Hematopoietic multipotent progenitor cell treated with erythropoietin and hydrocortisone succinate and interleukin-3 and kit ligand, for 8 days (in vitro differentiated cells): ENCODE measurements around the gene SLC25A33.

Source experiments
- DNase-seq: peaks from one replicate; pipeline ENCODE4 v3.0.0-alpha.2; 2015

The SLC25A33 gene

DNA sequence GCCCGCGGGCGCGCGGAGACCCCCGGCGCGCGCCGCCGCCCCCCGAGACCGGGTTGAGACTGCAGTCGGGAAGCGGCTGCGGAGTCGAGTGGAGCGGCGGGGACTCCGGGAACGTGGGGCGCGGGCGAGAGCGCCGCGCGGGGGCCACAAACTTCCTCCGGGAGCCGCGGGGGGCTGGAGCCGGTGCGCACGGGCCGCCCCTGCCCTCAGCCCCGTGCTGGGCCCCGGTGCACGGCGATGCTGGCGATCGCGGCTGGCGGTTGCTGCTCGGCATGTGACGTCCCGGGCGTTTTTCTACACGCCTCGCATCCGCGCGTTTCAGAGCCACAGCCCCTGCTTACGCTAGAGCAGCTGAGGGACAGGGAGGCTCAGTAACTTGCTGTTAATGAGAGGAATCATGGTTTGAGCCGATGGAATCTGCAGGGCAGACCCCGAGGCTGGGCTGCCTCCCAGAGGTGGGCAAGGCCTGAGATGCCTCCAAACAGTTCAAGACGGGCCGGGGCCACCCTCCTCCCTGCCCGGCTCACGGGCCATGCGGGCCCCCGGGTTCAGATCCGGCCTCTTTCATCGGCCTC lies 50.0 kb downstream of the SLC25A33 start:
- DNase-seq, result peak; percentile 53

DNA sequence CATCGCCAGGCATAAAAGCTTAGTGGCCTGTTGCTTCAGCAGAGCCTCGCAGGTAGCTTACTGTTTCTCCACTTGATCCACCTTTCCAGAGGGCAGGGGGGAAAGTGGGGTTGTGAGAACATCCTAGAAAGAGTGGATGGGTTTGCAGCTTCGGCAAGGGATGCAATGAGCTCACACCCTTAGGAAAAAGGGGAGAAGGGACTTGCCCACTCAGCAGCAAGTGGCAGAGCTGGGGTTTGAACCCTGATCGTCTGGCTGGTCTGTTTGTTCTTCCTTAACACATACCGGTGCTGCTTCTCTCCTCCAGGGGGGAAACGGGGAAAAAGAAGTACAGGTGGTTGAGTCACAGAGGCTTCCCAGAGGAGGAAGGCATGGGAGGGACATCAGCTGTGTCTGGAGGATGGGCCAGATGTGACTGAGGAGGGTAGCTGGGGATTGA lies 50.5 kb downstream of the SLC25A33 start:
- DNase-seq, result peak; percentile 14

DNA sequence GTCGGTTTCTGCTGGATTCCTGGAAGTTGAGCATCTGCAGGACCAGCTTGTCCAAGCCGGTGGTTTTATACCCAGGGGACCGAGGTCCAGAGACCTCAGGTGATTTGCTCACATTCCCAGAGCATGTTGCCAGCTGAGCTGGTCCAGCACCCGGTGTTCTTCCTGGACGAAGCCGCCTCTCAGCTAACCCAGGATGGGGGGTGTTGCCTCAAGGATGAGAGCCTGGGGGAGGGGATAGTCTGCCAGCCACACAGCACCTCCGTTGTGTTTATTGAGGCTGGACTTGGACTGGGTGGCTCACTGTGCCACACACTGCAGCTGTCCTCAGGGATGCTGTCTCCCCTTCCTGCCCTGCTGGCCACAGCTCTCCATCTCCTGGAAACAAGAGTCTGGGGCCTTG lies 50.9 kb downstream of the SLC25A33 start:
- no peak for DNase-seq

DNA sequence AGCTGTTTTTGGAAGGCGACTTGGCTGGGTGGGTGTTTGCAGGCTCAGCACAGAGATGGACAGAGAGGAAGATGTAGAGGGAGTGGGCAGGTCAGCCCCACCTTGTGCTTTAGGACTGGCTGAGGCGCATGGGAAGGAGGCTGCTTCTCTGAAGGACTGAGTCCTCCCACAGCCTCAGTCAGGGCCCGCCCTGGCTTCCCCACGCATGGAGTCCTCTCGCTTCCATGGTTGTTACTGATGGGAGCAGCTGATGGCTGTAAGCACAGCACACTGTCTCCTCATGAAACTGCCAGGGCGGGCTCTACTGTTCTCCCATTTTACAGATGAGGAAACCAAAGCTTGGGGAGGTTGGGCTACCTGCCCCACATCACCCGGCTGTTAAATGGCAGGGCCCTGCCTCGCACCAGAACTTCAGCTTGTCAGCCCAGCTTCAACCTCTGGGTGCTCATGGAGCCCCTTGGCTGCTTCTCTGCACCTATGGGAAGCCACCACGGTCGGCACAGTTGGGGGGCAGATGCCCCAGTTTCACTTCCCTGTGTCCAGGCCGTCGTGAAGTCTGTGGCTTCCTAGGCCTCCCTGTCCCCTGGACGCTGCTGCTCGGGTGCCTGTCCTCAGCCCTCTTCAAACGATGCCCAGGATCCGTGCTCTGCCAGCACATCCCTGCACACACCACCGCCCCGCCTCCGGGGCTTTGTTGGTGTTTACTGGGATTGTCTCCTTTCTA lies 51.8 kb downstream of the SLC25A33 start:
- no peak for DNase-seq

DNA sequence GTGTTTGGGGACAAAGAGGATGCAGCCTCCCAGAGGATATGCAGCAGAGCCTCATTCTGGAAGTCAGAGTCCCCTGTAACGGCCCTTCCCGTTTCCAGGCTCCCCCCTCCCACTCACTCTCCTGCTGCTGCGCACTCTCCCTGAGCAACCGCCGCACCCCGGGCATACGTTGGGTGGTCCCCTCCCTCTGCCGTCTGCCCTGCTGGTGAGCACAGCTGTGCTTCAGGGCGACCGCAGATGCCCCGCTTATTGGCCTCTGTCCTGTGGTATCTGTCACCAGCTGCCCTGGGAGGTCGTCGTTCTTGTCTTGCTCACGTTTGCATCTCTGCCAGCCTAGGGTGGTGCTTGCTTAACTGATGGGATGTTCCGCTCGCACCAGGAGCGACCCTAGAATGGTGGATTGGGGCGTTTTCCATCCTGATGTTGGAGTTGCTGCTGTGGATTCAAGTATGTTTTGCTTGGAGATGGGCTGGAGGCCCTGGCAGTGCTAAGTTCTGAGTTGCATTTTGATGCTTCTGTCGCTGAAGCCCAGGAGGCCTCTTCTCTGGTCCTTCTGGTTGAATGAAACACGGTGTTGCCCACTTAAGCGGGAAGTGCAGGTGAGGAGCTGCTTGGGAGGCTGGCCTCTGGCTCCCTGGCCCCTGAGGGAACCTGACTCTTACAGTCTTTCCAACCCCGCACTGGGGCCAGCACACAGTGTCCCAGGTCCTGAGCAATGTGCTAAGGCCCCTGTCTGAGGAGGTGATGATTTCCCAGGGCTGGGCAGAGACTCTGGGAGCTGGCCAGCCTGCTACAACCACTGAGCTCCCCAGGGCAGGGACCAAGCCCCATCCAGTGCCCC lies 52.6 kb downstream of the SLC25A33 start:
- no peak for DNase-seq

DNA sequence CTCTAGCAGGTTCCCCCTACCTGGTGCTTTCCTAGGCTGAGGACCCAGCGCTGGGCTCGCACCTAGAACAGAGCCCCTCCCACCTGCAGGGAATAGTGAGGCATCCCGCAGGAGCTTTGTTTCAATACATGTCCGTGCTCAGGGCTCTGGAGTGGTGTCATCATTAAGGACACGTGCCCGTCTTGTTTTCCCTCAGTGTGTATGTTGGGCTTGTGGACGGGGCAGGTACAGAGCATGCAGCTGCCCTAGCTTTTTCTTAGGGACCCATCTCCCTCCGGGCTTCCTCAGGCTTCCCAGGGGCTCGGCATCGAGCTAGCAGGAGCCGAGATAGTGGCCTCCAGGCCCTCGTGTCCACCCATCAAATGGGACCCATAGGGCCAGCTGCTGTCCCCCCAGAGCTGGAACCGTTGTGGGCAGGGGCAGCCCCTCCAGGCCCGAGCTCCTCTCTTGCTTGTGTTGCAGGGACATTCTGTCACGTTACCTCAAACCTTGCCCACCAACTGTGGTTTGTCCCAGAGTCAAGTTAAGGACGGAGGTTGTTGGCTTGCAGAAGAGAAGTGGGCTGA lies 53.3 kb downstream of the SLC25A33 start:
- no peak for DNase-seq

DNA sequence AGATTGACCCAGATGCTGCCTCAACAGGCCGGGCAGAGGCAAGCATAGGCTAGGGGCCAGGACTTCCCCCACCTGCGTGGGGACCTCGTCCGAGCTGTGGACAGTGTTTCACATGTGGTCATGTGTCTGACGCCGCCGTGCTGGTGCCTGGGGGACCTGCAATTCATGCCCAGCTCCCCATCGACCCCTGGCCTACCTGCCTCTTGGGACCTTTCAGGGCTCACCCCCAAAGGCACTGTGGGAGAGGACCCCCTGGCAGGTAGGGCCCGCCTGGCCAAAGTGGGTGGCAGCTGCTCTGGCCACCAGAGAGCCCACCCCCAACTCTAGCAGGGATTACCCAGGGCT lies 53.9 kb downstream of the SLC25A33 start:
- no peak for DNase-seq

DNA sequence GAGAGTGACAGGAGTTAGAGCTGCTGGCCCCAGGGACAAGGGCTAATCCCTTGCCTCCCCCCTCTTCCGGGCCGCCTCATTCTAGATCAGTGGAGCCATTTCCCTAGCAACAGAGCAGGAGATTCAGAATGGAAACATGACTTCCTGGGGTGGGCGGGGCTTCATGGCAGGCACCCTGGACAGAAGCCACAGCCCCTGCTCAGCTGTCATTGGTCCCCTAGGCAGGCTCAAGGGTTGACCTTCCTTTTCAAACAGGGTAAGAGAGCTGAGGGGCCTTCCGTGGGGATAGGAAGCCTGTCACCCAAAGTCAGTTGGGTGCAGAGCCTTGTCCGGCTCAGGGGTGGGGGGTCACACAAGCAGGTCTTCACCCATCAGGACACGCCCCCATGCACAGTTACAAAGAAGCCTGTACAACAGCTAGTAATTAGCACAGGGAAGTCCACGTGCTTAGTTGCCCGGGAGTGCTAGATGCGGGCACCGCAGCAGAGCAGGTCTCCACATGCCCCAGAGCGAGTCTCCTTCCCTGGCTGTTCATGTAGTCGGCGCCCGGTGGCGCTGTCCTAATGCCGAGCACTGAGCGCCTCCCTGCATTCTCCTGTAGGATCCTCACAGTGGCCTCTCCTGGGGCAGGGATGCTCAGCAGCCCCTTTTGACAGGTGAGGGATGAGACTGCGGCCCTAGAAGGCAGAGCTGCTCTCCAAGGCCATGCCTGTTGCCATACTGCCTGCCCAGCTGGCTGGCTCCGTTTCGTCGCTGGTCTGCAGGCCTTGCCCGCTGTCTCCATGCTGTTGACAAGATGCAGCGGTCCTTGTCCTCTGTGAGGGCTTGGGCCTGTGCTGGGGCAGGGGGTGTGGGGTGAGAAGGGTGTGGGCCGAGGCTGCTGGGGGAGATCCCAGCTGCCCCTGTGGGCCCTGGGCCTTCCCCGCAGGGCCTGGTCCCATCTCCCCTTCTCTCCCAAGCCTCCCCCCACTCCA lies 54.5 kb downstream of the SLC25A33 start:
- DNase-seq, result peak; percentile 76

DNA sequence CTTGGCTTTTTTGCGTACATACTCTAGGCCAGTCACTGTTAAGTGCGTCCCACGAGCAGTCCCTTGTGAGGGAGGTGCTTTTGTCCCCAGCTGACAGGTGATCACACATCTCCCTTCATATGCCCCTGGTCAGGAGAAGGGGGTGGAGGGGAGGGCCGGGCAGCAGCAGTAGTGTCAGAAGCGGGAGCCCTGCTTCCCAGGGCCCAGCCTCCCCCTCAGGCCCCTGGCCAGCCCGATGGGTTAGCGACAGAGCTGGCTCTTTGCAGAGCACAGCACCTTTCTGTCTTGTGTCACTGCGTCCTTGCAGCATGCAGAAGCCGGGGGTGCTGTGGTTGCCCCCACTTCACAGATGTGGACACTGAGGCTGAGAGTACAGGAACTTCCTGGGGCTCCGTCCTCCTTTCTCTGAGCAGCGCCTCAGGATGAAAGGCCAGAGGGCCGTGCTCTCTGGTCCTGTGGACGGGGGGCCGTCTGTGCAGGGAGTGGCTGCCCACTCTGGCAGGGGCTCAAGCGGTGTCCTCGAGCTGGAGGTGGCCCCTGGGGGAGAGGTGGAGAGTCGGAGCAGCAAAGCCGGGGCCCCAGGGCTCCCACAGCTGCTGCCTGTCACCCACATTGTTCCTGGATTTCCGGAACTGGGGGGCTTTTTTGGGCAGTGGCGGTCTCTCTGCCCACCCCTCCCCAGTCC lies 55.3 kb downstream of the SLC25A33 start:
- DNase-seq, result no peak

DNA sequence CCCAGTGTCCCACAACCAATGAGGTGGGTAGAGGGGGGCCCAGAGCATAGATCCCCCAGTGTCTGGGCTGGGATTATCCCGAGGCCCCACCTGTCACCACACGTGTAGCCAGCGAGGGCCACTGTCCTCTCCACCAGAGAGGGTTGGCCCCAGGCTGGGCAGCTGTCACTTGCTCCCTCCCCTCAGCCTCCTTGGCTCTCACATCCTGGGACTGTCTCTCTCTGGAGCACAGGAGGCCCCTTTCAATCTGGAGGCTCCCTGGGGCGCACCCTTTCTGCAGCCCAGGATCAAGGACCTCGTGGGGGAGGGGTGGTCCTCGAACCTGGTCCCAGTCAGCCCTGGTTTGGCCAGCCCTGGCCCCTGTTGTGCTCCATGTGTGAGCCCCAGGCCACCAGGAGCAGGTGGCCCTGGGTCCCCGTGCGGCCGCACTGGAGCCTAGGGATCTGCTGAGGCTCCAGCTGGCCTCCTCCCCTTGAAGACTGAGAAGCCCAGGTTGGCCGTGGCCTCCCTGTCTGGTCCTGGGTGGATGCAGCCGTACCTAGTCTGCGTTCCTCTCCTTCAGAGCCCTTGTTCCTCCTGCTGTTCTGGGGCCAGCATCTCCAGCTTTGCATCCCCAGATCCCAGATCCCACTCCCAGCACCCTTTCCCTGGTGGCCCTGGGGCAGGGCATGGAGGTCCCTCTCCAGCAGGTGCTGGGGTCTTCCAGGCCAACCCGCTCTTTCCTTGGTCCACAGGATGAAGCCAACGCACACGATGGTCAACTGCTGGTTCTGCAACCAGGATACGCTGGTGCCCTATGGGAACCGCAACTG lies 56.1 kb downstream of the SLC25A33 start:
- DNase-seq, result no peak

DNA sequence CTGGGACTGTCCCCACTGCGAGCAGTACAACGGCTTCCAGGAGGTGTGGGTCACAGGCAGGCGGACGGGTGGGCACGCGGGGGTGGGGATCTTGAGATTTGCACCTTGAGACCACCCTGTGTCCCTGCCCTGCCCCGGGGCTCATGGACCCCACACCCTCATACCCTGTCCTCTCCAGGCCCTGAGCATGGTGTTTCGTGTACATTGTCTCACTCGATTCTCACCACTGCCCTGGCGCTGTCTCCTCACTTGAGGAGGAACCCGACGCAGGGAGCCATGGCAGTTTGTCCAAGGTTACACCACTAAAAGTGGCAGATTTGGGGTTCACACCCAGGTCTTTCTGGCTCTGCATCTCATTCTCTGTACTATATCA lies 56.7 kb downstream of the SLC25A33 start:
- DNase-seq, result no peak

DNA sequence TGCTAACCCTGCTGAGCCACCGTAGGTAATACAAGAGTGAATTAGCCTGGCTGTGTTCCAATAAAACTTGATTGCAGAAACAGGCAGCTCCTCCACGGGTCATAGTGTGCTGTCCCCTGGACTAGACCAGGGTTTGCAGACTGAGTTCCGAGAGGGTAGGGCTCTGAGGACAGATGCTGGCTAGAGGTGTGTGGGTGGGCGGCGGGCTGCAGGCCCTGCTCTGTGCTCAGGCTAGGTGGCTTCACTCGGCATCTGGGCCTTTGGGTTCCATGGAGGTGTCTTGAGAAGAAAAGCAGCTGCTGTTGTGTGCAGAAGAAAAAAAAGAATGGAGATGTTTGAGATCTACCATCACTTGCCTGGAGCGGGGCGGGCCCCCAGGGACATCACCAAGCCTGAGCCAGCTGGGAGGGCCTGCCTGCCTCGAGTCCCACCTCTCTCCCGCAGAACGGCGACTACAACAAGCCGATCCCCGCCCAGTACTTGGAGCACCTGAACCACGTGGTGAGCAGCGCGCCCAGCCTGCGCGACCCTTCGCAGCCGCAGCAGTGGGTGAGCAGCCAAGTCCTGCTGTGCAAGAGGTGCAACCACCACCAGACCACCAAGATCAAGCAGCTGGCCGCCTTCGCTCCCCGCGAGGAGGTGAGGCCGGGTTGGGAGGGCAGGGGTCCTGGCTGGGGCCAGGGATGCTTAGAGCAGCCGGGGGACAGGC lies 57.3 kb downstream of the SLC25A33 start:
- no peak for DNase-seq

DNA sequence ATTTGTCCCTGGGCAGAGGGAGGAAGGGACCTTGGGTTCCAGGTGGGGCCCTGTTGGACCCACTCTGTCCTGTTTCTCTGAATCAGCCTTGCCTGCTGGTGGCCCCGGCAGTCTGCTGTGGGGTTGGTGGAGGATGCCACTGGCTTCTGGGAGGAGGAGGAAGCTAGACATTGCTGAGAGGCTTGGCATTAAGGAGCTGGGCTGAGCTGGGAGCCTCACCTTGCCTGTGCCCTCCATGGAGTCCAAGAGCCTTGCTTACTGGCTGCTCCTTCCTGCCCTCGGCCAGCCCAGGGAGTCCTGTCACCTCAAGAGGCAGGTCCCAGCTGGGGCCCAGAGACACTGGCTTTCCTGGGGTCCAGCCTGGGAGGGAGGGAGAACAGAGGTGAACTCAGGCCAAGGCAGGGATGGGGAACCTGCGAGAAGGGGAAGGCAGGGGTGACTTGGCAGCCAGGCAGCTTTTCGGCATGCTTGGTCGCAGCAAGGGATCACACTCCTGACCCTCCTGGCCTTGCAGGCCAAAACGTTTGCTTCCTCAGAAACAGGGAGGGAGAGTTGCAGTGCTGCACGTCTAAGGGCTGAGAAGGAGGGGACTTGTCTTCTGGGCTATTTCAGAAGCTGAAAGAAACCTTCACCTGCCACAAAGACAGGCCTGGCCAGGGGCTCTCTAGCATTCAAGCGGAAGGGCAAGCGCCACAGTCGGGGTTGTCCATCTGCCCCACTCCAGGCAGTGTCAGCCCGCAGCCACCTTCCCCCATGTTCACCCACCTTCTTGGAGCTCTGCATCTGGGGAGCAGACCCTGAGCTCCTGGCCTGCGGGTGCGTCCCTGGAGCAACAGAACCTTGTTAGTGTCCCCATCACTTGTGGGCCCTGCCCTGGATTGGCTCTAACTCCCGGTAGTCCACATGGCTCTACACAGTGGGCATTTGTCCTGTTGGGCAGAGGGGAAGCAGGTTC lies 58.4 kb downstream of the SLC25A33 start:
- no peak for DNase-seq

DNA sequence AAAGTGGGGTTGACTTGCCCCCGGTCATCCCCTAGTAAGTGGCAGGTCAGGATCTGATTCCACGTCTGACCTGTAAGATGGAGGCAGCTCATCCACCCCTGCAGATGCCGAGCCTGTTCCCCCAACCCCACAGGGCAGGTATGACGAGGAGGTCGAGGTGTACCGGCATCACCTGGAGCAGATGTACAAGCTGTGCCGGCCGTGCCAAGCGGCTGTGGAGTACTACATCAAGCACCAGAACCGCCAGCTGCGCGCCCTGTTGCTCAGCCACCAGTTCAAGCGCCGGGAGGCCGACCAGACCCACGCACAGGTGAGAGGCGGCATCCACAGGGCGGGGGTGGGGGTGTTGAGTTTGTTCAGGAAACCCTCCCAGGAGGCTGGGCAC lies 59.0 kb downstream of the SLC25A33 start:
- DNase-seq, result no peak

DNA sequence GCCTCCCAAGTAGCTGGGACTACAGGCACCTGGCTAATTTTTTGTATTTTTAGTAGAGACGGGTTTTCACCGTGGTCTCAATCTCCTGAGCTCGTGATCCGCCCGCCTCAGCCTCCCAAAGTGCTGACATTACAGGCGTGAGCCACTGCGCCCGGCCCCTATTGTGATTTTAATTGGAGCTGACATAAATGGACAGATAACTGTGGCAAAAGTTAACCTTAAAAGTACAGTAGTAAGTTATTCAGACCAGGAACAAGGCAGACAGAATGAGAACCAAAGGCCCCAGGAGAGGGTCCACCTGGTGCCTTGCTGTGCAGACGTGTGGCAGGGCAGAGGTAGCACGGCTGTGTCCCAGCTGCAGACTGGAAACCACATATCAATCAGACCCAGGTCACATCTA lies 60.5 kb downstream of the SLC25A33 start:
- DNase-seq, result no peak

DNA sequence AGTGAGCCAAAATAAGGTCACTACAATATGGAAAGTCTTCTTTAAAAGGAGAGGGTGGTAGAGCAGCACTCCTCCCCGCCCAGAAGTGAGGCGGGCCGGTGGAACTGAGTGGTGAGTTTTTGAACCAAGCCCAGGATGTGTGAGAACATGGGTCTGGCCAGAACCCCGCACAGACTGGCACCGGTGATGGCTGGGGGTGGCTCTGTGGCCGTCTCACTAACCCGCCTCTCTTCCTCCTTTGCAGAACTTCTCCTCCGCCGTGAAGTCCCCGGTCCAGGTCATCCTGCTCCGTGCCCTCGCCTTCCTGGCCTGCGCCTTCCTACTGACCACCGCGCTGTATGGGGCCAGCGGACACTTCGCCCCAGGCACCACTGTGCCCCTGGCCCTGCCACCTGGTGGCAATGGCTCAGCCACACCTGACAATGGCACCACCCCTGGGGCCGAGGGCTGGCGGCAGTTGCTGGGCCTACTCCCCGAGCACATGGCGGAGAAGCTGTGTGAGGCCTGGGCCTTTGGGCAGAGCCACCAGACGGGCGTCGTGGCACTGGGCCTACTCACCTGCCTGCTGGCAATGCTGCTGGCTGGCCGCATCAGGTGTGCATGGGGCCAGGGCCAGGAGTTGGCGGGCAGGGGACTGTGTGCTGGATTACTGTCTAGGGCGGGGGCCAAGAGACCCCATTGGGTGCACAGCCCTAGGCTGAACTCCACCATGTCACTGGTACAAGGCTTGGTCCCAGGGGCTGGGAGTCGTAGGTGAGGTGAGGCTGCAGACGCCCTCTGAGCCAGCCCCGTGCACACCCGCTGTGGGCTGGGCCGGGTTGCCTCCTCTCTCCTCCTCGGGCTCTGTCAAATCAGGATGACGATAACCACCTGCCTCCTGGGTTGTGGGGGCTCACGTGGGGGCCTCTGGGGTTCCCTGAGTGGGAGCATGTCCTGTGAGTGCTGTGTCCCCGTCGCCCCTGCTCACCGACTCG lies 61.9 kb downstream of the SLC25A33 start:
- DNase-seq, result no peak

DNA sequence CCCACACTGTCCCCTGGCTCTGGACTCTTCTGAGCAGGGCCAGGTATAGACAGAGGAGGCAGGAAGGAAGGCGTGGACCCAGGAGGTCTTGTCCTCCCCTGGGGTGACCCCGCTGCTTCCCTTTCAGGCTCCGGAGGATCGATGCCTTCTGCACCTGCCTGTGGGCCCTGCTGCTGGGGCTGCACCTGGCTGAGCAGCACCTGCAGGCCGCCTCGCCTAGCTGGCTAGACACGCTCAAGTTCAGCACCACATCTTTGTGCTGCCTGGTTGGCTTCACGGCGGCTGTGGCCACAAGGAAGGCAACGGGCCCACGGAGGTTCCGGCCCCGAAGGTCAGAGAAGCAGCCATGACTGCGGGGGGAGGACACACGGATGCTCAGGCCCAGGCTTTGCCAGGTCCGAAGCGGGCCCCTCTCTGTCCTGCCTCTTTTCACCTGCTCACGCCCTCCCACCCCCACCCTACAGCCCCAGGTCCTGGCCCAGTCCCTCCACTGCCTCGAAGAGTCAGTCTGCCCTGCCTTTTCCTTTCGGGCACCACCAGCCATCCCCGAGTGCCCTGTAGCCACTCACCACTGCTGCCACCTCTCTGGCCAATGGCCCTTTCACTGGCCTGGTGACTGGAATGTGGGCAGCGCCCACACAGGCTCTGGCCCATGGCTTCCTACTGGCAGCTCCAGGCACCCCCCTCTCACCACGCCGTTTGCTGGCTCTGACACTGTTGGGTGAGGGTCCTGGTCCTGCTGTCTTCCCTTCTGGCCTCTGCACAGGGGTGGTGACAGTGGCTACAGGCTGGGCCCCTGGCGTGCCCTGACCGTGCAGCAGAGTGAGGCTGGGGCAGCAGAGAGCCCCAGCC lies 62.9 kb downstream of the SLC25A33 start:
- DNase-seq, result no peak
